HG03159 (cell line): ENCODE results near the gene RDX.
"Not testable (repeated sequence)": the region's sequence is repeated elsewhere in the genome, so short reads cannot be mapped to it uniquely, and the experiment has no call there.

Source experiments
- ATAC-seq: cut with Tn5 transposase; IDR thresholded peaks from one replicate; pipeline ENCODE4 v1.9.1; 2021; ENCODE audit warnings: mild to moderate bottlenecking, moderate library complexity; ENCODE audit not compliant: unreplicated experiment

Gene RDX

DNA sequence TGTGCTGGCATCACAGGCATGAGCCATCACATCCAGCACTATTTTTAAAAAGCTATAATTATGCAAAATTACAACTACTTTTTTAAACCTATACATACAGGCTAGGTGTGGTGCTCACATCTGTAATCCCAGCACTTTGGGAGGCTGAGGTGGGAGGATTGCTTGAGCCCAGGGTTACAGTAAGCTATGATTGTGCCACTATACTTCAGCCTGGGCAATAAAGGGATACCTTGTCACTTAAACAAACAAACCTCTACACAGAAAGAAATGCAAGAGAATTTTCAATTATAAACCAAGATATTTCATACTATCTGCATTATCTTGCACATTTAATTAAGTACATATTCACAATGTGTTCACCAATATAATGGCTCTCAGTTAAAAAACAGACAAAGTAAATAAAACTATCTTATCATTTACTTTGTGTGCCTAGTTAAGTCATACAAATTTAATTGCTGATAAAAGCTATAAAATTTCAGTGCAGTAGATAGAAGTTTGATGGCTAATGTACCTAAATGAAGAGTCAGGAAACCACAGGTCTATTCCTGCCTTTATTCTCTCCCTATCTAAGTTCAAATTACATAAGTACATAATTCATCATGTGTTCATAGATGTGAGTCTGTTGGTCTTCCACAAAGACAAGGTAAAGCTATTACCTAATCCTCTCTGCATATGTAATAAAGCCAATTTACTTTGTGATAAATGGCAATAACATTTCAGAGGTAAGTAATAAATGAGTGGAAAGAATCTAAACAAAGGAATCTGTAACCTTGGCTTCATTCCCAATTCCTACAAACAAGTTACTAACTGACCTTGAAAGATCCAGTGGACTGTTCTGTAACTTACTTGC lies 9.0 kb upstream of the RDX start:
- no peak for ATAC-seq

DNA sequence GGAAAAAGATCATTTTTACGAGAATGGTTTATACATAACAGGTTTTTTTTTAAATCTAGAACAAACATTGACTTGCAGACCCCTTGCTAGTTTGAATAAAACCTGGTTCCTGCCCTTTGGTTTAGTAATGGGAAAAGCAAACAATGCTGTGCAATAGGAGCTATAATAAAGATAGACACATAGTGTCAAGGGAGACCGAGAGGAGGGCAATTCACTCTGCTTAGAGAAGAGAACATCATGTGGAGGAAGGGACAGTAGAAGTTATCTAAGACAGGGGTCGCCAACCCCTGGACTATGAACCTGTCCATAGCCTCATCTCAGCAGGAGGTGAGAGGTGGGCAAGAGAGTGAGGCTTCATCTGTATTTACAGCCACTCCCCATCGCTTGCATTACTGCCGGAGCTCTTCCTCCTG lies 7.0 kb upstream of the RDX start:
- no peak for ATAC-seq

DNA sequence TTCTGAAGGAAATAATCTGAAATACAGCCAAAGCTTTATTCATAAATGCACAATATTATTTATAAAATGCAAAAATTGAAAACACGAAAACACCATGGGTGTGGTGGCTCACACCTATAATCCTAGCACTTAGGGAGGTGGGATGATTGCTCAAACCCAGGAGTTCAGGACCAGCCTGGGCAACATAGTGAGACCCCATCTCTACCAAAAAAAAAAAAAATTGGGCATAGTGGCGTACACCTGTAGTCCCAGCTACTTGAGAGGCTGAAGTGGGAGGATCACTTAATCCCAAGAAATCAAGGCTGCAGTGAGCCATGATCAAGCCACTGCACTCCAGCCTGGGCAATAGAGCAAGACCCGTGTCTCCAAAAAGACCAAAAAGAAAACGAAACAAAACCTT lies 5.2 kb upstream of the RDX start:
- ATAC-seq, result no peak

DNA sequence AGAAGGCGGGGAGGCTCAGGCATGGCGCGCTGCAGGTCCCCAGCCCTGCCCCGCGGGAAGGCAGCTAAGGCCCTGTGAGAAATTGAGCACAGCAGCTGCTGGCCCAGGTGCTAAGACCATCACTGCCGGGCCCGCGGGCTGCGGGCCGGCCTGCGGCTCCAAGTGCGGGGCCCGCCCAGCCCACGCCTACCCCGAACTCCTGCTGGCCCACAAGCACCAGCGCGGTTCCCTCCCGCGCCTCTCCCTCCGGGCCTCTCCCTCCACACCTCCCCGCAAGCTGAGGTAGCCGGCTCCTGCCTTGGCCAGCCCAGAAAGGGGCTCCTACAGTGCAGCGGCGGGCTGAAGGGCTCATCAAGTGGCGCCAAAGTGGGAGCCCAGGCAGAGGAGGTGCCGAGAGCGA lies 4.6 kb upstream of the RDX start:
- no peak for ATAC-seq

DNA sequence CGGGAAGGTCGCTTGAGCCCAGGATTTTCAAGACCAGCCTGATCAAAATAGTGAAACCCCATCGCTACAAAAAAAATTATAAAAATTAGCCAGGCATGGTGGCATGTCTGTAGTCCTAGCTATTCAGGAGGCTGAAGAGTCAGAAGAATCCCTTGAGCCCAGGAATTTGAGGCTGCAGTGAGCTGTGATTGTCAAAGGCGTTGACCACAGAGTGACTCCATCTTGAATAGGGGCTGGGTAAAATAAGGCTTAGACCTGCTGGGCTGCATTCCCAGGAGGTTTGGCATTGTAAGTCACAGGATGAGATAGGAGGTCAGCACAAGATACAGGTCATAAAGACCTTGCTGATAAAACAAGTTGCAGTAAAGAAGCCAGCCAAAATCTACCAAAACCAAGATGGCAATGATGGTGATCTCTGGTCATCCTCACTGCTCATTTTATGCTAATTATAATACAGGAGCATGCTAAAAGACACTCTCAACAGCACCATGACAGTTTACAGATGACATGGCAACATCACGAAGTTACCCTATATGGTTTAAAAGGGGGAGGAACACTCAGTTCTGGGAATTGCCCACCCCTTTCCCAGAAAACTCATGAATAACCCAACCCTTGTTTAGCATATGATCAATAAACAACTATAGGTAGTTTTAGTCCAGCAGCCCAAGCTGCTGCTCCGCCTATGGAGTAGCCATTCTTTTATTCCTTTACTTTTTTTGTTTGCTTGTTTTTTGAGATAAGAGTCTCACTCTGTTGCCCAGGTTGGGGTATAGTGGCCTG lies 2.8 kb upstream of the RDX start:
- ATAC-seq, result no peak

DNA sequence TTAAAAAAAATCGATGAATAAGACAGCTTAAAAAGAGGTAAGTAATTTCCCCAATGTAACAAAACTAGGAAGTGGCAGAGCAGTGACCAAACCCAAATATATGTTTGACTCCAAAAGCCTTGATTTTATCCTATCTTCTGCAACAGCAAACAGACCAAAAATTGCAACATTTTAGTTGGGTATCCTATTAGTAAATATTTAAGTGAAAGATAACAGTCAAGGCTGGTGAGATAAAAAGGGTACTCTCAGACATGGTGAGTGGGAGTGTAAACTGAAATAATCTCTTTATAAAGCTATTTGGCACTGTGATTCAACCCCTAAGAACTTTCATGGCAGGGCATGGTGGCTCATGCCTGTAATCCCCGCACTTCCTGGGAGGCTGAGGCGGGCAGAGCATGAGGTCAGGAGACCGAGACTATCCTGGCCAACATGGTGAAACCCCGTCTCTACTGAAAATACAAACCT lies 1.9 kb upstream of the RDX start:
- no peak for ATAC-seq

DNA sequence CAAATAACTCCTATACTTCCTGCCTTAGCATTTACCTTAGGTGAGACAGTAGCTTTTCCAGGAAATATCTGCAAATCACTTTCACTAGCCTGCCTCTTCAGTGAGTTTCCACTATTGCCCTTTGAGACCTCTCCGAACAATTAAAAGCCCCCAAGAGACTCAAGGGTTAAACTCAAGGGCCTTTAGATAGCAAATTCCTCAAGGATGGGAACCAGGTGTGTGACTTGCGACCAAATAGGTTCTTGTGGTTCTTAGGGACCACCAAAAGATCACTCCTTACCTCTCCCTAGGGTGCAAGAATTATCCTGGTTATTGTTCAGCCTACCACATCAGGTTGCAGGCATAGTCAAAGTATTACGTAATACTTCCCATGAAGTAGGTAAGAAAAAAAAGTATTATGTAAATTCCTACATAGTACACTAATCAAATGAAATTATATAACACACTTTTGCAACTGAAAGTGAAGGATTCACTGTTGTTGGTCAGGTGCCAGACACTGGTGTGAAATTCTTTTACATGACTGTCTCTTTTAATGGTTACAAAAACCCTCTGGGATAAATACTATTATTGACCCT lies 1.4 kb upstream of the RDX start:
- no peak for ATAC-seq

DNA sequence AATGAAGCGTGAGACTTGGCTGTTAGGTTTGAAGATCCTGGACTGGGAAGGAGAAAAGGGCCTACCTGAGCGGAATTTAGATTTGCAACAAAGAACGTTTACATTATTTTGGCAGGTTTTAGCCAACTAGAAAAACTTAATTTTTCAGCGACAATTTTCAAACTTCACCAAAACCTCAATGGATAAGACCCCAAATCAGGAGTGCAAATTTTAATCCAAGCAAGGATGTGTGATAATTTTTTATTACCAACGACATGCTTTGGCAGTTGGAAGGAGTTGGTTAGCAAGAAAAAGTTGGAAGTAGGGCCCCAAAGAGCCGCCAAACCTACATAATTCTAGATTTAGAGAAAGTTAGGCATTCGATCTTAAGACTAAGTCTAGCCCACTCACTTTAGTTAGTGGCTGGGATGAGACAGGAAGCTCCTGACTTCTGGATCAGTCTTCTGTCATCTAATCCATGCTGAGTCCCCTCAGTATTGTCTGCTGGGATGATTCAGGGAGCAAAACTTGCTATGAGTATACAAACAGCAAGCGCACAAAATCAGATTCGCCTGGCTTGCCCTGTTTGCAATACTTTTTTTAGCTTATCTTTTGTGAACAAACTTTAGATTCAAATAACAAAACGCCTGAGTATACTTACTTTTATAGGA lies 787 bp upstream of the RDX start:
- ATAC-seq, result no peak

DNA sequence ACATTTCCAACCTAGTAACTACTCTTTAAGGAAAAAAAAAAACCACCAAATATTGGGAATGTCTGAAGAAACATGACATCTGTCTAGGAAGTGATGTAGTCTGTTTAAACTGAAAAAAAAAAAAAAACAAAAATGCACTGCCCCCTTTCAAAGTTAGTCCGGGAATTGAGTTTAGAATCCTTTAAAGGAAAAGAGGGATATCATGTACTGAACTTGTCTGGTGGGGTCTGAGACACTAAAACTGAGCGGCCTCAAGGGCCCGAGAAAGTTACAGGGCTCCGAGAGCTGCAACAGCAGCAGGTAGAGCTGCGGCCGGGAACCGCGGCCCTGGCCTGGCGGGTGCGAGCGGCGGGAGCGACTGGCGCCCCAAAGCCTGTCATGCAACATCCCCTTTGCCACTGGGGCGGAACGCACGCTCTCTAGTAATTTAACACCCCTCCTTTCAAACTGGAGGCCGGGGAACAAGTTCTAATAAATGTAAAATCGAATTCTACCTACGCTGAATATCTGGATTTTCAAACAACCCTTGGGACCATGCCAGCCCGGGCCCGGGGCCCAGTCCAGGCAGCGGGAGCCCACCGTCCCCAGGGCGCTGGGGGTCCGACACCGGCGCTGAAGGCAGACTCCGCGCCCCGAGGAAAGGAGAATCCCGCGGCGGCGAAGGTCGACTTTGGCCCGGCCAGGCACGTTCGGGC lies 736 bp downstream of the RDX start:
- peak; percentile 76 for ATAC-seq

DNA sequence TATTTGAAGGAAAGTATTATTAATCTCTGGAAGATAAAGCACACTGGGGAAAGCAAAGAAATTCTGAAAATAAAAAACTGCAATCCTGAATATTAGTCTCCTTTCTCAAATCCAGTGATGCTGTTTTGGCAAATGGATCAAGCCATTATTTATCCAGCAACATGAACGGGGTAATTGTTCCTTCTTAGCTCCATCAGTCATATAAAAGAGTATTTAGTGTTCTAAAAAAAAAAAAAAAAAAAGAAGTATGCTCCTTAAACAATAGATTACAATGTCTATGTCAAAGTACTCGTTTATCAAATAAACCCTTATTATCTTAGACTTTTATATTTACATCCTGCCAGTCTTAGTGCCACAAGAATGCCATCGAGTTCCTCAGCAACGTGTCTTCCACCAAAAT lies 1.3 kb downstream of the RDX start:
- no peak for ATAC-seq

DNA sequence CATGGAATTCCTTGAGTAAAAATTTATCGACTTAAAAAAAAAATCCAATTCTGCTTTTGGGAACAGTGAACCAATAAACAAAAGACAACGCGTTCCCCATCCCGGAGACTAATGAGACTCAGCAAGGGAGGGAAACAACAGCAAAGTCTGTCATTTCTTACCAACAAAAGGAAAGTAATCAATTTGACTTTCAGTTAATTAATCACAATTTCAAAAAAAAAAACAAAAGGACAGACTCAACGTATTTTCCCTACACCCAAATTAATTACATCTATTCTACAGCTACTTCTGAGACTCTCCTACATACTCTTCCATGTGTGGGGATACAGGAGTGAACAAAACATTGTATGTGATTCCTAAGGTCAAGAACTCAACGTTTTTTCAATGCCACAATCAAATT lies 1.9 kb downstream of the RDX start:
- ATAC-seq, result no peak

DNA sequence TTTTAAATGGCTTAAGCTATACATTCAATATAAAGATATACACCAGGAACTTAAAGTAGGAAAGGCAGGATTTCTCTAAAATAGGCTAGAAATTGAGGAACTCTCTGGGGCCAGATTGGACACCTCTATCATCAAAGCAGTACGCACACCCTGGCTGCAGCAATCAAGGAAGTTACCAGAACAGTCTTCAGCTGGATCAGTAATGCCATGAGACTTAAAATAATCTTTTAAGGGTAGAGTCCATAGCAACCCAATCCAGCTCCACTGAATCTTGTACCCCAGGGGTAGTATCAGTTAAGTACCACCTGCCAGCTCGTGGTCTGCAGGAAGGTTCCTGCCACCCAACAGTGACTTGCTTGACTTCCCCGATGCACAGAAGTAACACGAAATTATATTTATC lies 3.0 kb downstream of the RDX start:
- ATAC-seq, result no peak

DNA sequence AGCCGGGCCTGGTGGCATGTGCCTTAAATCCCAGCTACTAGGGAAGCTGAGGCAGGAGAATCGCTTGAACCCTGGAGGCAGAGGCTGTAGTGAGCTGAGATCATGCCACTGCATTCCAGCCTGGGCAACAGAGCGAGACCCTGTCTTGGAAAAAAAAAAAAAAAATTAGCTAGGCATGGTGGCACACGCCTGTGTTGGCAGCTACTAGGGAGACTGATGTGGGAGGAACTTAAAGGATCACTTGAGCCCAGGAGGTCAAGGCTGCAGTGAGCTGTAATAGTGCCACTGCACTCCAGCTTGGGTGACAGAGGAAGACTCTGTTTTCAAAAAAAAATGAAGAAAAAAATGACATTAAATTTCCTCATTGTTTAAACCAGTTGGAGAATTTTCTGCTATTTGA lies 4.3 kb downstream of the RDX start:
- ATAC-seq, result not testable (repeated sequence)

DNA sequence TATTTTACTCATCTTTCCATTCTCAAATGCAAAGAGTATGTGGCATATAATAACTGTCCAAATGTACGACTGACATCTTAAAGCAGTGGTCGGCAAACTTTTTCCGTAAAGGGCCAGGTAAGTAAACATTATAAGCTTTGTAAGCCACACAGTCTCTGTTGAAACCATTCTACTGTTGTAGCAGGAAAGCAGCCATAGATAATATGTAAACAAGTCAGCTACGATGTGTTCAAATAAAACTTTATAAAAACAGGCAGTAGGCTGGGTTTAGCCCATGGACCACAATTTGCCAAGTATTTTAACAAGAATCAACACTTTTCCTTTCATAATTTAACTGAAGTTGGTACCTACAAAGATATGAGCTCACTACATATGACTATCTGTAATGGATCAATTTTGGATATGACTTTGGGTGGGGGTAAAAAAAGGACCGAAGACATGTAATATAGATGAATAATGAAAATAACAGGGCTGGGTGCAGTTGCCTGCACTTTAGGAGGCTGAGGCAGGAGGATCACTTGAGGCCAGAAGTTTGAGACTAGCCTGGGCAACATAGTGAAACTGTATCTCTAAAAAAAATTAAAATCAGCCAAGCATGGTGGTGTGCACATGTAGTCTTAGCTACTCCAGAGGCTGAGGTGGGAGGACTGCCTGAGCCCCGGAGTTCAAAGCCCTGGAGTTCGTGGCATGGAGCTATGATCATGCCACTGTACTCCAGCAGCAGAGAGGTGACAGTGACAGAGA lies 5.7 kb downstream of the RDX start:
- no peak for ATAC-seq

DNA sequence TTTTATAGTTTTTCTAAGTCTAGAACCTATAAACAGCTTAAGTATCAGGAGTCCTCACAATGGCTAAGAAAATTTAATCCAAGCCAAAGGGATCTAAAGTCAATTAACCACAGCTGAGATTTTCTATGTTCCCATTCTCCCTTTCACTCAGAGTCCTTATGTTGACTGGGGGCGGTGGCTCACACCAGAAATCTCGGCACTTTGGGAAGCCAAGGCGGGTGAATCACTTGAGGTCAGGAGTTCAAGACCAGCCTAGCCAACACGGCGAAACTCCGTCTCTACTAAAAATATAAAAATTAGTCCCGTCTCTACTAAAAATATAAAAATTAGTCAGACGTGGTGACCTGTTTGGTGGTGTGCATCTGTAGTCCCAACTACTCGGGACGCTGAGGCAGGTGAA lies 6.9 kb downstream of the RDX start:
- ATAC-seq, result no peak

DNA sequence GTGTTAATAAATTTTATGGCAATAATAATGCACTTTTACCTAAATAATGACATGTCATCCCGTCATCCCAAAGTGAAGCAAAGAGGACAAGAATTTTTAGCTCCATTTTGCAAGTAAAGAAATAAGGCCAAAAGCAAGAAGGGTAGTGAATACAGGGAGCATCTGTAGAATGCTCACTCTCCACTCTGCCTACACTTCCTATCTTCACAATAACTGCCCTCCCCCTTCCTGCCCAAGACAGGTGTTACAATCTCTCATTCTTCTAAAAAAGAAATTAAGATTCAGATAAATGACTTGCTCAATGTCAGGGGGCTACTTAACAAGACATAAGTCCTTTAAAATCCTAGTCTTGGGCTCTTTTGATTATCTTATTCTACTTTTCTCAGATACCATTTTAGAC lies 8.9 kb downstream of the RDX start:
- no peak for ATAC-seq

DNA sequence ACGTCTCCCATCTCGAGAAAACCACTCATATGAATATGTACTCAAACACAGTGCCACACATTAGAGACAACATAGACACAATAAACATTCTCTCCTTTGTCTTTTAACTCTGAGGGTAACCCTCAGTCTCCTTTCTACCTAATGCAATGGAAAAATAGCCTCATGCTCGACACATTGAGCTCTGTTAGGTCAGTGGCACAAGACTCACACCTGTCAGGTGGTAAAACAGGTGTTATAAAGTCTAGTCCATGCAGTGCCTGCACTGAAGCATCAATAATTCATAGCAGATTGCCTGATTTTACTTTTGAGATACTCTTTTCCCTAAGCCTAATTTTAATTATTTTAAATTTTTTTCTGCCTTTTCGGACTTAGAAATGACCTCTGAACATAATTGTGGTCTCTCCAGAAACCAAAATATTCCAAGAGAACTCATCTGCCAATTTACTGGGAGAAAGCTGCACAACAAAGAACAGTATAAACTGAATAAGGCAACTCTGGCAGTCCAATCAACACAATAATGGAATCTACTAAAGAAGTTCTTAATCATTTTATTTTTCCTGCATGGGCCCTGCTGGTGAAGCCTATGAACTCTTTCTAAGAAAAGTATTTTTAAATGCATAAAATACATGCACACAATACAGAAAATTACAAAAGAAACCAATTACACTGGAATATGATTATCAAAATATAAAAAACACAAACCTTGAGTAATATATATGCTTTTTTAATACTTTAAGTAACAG lies 9.9 kb downstream of the RDX start:
- ATAC-seq, result no peak

DNA sequence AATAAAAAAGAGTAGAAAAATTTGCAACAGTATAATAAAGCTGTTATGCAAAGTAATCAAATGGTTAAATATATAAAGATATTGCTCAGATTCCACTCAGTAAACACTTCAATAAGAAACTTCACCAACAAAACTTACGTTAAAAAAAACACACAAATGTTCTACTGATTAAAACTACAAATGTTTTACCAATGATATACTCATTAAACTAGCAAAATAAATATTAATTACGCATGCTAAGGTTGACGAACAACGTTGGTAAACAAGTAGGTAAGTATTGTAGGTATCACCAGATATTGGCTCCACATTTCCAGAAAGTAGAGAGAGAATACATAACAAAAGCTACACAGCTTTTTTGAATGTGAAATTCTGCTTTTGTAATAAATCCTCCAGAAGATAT lies 12.6 kb downstream of the RDX start:
- ATAC-seq, result no peak

DNA sequence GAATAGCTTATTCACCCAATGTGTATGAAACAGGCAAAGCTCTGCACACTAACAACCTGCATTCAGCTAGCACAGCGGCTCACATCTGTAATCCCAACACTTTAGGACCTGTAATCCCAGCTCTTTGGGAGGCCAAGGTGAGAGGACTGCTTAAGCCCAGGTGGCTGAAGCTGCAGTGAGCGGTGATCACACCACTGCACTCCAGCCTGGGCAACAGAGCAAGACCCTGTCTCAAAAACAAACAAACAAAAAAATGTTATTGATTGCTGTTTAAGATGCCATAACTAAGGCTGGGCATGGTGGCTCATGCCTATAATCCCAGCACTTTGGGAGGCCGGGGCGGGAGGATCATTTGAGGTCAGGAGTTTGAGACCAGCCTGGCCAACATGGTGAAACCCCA lies 15.8 kb downstream of the RDX start:
- not testable (repeated sequence) for ATAC-seq
